ENCODE measurements around the gene DNAJB6.

DNA sequence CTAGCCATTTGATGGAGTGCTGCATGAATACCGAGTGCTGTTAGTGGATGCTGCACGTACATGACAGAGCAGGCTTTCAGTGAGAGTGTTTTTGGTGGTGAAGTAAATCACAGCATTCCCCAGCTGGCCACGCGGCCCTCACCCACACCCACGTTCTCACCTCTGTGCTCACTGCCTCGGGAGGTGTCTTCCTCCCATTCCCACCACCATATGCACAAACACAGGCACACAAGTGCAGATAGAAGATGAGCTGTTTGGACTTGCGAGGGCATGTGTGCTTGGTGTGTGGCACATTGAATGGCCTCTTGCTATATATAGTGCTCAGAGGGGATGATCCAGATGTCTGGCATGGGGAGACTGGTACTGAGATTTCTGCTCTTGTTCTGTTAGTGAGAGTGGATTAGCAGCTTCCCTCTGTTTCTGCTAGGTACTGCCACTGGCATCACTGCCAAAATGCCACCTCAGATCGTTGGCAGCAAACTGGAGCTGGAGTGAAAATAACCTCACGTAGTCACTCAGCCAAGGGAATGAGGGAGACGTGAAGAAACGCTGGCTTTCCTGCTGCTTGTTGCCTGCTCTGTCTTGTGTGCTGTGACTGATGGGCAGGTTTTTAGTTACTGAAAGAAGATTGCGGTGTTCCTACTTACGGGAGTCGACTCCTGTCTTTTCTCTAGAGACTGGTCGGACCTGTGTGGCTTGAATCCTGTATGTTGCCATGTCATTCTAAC lies 19.1 kb downstream of the DNAJB6 start:
- TF ChIP-seq, protein P1, sequence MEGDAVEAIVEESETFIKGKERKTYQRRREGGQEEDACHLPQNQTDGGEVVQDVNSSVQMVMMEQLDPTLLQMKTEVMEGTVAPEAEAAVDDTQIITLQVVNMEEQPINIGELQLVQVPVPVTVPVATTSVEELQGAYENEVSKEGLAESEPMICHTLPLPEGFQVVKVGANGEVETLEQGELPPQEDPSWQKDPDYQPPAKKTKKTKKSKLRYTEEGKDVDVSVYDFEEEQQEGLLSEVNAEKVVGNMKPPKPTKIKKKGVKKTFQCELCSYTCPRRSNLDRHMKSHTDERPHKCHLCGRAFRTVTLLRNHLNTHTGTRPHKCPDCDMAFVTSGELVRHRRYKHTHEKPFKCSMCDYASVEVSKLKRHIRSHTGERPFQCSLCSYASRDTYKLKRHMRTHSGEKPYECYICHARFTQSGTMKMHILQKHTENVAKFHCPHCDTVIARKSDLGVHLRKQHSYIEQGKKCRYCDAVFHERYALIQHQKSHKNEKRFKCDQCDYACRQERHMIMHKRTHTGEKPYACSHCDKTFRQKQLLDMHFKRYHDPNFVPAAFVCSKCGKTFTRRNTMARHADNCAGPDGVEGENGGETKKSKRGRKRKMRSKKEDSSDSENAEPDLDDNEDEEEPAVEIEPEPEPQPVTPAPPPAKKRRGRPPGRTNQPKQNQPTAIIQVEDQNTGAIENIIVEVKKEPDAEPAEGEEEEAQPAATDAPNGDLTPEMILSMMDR (IDR thresholded peaks at IDR 0.05): no peak
- TF ChIP-seq EZH2 (IDR thresholded peaks at IDR 0.05): no peak

All from neural progenitor cell (in vitro differentiated cells).